B cell (primary cell): Measurements from ENCODE around the gene INPP4A. TPM values are rescaled to one million over a fixed set of nuclear protein-coding genes. Genes with fewer than 3 reads are reported as not detected.

ENCODE experiments used
- polyA plus RNA-seq: library from polyadenylated mRNA; depleted of rRNA; stranded (reverse); fragments of >200 nt; gene quantifications from 2 replicates; pipeline ENCODE4 v1.2.3, GENCODE V29; 2012
- total RNA-seq, 2 donors: library from RNA; stranded (reverse); fragments of 120-200 nt in 1 of 2; gene quantifications; 1 replicate in 1 of 2; 2 replicates in 1 of 2; pipeline versions ENCODE4 v1.2.3 to v1.2.4, GENCODE V29; 2013 to 2022

Gene INPP4A
- total and polyA plus RNA-seq, 2 donors (not counting 1 experiment from before 2014, with no cell fraction given): 10.7 to 22.5 TPM

Other genes with a start within 250 kb of the INPP4A start
- gene CNGA3, start 98.4 kb upstream of the INPP4A start, total RNA-seq: not detected in 2 replicates
- gene CNGA3, start 98.4 kb upstream of the INPP4A start, polyA plus RNA-seq: not detected in 2 replicates
- gene COA5, start 163.7 kb downstream of the INPP4A start, total RNA-seq: 46.9 and 48.9 TPM in 2 replicates
- 23.2 and 32.3 TPM in 2 replicates for gene COA5, start 163.7 kb downstream of the INPP4A start, polyA plus RNA-seq
- gene UNC50, start 163.7 kb downstream of the INPP4A start, total RNA-seq: 38.8 and 45.5 TPM in 2 replicates
- 27.2 and 28.7 TPM in 2 replicates for gene UNC50, start 163.7 kb downstream of the INPP4A start, polyA plus RNA-seq